ENCODE results near the gene SMIM11.
A peak's percentile ranks its signal among the peaks of the same experiment; 100 is the strongest.
"Not testable (repeated sequence)": the region's sequence is repeated elsewhere in the genome, so short reads cannot be mapped to it uniquely, and the experiment has no call there.

Gene SMIM11

DNA sequence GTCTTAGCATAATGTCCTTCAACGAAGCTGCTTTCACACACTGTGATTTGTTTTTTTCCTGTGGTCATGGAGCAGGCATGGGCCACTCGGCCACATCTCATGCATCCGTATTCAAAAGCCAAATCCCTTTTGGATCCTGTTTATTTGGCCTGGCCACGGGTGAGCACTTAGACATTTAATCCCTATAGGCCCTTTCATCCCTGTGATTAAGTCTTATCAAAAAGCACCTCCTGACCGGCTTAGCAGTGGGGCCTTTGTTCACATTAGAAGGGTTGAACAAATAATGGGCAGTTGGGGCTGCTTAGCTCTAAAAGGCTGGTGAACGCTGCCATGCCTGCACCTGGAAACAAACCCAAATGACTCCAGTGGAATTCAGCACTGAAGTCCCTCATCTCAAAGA lies 9.5 kb upstream of the SMIM11 start:
- Histone ChIP-seq H3K27me3 (ENCODE audit: insufficient read depth, poor library complexity, severe bottlenecking) (no peaks in the 10 kb centered on the region), H3K36me3 (ENCODE audit: low read depth) (no peaks in the 10 kb centered on the region), H3K4me1 (ENCODE audit: insufficient read depth, poor library complexity, severe bottlenecking) (peaks cover 3% of the 10 kb centered on the region), H3K27ac (ENCODE audit: poor library complexity, severe bottlenecking) (no peak overlapping the region), H3K9me3 (ENCODE audit: severe bottlenecking) (no peaks in the 10 kb centered on the region), H3K4me3 (ENCODE audit: severe bottlenecking) (no peak overlapping the region)
- ATAC-seq (ENCODE audit: low read depth) = no peak
- TF ChIP-seq, protein P1, sequence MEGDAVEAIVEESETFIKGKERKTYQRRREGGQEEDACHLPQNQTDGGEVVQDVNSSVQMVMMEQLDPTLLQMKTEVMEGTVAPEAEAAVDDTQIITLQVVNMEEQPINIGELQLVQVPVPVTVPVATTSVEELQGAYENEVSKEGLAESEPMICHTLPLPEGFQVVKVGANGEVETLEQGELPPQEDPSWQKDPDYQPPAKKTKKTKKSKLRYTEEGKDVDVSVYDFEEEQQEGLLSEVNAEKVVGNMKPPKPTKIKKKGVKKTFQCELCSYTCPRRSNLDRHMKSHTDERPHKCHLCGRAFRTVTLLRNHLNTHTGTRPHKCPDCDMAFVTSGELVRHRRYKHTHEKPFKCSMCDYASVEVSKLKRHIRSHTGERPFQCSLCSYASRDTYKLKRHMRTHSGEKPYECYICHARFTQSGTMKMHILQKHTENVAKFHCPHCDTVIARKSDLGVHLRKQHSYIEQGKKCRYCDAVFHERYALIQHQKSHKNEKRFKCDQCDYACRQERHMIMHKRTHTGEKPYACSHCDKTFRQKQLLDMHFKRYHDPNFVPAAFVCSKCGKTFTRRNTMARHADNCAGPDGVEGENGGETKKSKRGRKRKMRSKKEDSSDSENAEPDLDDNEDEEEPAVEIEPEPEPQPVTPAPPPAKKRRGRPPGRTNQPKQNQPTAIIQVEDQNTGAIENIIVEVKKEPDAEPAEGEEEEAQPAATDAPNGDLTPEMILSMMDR (IDR thresholded peaks at IDR 0.05; ENCODE audit: poor library complexity, severe bottlenecking) = no peak
- no peak for DNase-seq (ENCODE audit: low spot score)

- H3K9me3 ChIP-seq (ENCODE audit: severe bottlenecking) = no peaks in the 10 kb centered on the region
- H3K4me3 ChIP-seq (ENCODE audit: severe bottlenecking) = no peak overlapping the region
- H3K27me3 ChIP-seq (ENCODE audit: insufficient read depth, poor library complexity, severe bottlenecking) = no peaks in the 10 kb centered on the region
- no peaks in the 10 kb centered on the region for H3K36me3 ChIP-seq (ENCODE audit: low read depth)
- DNase-seq (ENCODE audit: low spot score) (no peak), ATAC-seq (ENCODE audit: low read depth) (peak; percentile 95)
- peaks cover 3% of the 10 kb centered on the region for H3K4me1 ChIP-seq (ENCODE audit: insufficient read depth, poor library complexity, severe bottlenecking)
- TF ChIP-seq, protein P1 (IDR thresholded peaks at IDR 0.05; ENCODE audit: poor library complexity, severe bottlenecking) = peak; percentile 88
- no peak overlapping the region for H3K27ac ChIP-seq (ENCODE audit: poor library complexity, severe bottlenecking)
Observed at GRCh38 chr21:34367320-34367935, 7.9 kb upstream of the SMIM11 start.

GRCh38 chr21:34369741-34370140 lies 5.6 kb upstream of the SMIM11 start:
- no peaks in the 10 kb centered on the region for H3K36me3 ChIP-seq (ENCODE audit: low read depth)
- H3K27me3 ChIP-seq (ENCODE audit: insufficient read depth, poor library complexity, severe bottlenecking) = no peaks in the 10 kb centered on the region
- no peaks in the 10 kb centered on the region for H3K9me3 ChIP-seq (ENCODE audit: severe bottlenecking)
- TF ChIP-seq, protein P1 (IDR thresholded peaks at IDR 0.05; ENCODE audit: poor library complexity, severe bottlenecking) = no peak
- no peak overlapping the region for H3K4me3 ChIP-seq (ENCODE audit: severe bottlenecking)
- peaks cover 3% of the 10 kb centered on the region for H3K4me1 ChIP-seq (ENCODE audit: insufficient read depth, poor library complexity, severe bottlenecking)
- DNase-seq (ENCODE audit: low spot score) (no peak), ATAC-seq (ENCODE audit: low read depth) (no peak)
- no peak overlapping the region for H3K27ac ChIP-seq (ENCODE audit: poor library complexity, severe bottlenecking)

GRCh38 chr21:34372321-34372720 lies 3.0 kb upstream of the SMIM11 start:
- H3K4me1 ChIP-seq (ENCODE audit: insufficient read depth, poor library complexity, severe bottlenecking) = no peaks in the 10 kb centered on the region
- H3K36me3 ChIP-seq (ENCODE audit: low read depth) = no peaks in the 10 kb centered on the region
- TF ChIP-seq, protein P1 (IDR thresholded peaks at IDR 0.05; ENCODE audit: poor library complexity, severe bottlenecking) = no peak
- no peak for DNase-seq (ENCODE audit: low spot score)
- no peak overlapping the region for H3K4me3 ChIP-seq (ENCODE audit: severe bottlenecking)
- H3K9me3 ChIP-seq (ENCODE audit: severe bottlenecking) = no peaks in the 10 kb centered on the region
- no peaks in the 10 kb centered on the region for H3K27me3 ChIP-seq (ENCODE audit: insufficient read depth, poor library complexity, severe bottlenecking)
- ATAC-seq (ENCODE audit: low read depth) = no peak
- no peak overlapping the region for H3K27ac ChIP-seq (ENCODE audit: poor library complexity, severe bottlenecking)

DNA sequence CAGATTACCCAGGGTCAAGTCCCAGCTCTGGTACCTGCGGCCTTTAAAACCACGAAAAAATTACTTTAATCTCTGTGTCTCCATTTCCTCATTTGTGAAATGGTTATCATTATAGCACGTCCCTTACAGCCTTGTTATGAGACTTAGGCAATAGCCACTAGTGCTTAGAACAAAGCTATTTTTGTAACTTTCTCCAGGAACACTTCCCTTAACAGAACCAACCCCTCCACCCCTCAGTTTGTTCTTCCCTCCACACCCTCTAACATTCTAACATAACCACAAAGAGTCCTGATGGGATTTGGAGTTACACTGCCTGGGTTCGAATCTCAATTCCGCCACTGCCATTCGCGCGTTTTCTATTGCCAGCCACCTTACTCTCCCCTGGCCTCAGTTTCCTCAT lies 845 bp upstream of the SMIM11 start:
- H3K9me3 ChIP-seq (ENCODE audit: severe bottlenecking); H3K27me3 ChIP-seq (ENCODE audit: insufficient read depth, poor library complexity, severe bottlenecking); DNase-seq (ENCODE audit: low spot score): not testable (repeated sequence)

DNA sequence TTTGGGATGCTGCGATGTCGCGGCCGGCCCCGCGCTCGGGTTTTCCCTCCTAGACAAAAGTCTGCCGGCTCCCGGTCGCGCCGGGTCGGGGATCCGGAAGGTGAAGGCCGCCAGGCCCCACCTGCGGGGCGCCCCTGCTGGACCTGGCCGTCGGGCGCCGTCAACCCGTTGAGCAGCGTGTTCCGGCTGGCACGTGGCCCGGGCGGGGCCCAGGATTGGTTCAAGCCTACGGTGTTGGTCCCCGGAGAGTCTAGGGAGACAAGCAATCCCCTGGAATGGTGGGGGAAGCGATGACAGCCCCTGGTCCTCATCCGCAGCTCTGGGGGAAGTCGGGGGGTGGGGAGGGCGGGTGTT lies 289 bp downstream of the SMIM11 start:
- DNase-seq (ENCODE audit: low spot score); H3K27ac ChIP-seq (ENCODE audit: poor library complexity, severe bottlenecking); H3K4me1 ChIP-seq (ENCODE audit: insufficient read depth, poor library complexity, severe bottlenecking); H3K27me3 ChIP-seq (ENCODE audit: insufficient read depth, poor library complexity, severe bottlenecking); H3K4me3 ChIP-seq (ENCODE audit: severe bottlenecking); H3K9me3 ChIP-seq (ENCODE audit: severe bottlenecking); H3K36me3 ChIP-seq (ENCODE audit: low read depth): not testable (repeated sequence)
- peak; percentile 81 for ATAC-seq (ENCODE audit: low read depth)

More for the DNA sequence above, 845 bp upstream of the SMIM11 start:
- H3K4me3 ChIP-seq (ENCODE audit: severe bottlenecking); ATAC-seq (ENCODE audit: low read depth); H3K4me1 ChIP-seq (ENCODE audit: insufficient read depth, poor library complexity, severe bottlenecking); H3K36me3 ChIP-seq (ENCODE audit: low read depth); H3K27ac ChIP-seq (ENCODE audit: poor library complexity, severe bottlenecking): not testable (repeated sequence)

GRCh38 chr21:34383138-34383537 lies 7.8 kb downstream of the SMIM11 start:
- DNase-seq (ENCODE audit: low spot score); H3K4me1 ChIP-seq (ENCODE audit: insufficient read depth, poor library complexity, severe bottlenecking); H3K27ac ChIP-seq (ENCODE audit: poor library complexity, severe bottlenecking); H3K9me3 ChIP-seq (ENCODE audit: severe bottlenecking); H3K27me3 ChIP-seq (ENCODE audit: insufficient read depth, poor library complexity, severe bottlenecking); H3K4me3 ChIP-seq (ENCODE audit: severe bottlenecking); H3K36me3 ChIP-seq (ENCODE audit: low read depth): not testable (repeated sequence)
- ATAC-seq (ENCODE audit: low read depth) = peak; percentile 83

GRCh38 chr21:34383724-34384415 lies 8.6 kb downstream of the SMIM11 start:
- not testable (repeated sequence) for ATAC-seq (ENCODE audit: low read depth); H3K27me3 ChIP-seq (ENCODE audit: insufficient read depth, poor library complexity, severe bottlenecking); H3K9me3 ChIP-seq (ENCODE audit: severe bottlenecking); H3K4me1 ChIP-seq (ENCODE audit: insufficient read depth, poor library complexity, severe bottlenecking); DNase-seq (ENCODE audit: low spot score); H3K27ac ChIP-seq (ENCODE audit: poor library complexity, severe bottlenecking); H3K4me3 ChIP-seq (ENCODE audit: severe bottlenecking); H3K36me3 ChIP-seq (ENCODE audit: low read depth)

All from RWPE2 (cell line).